Dendritic cell treated with granulocyte-macrophage colony-stimulating factor and Interleukin-4, amounts not matched to agents 40 ng/mL and 50 ng/mL, for 4 days (primary cell): ENCODE measurements around the gene TRAPPC12.

ENCODE experiments used
- H3K27ac Mint-ChIP-seq: one replicate; pipeline ENCODE4 v1.8.0; 2022; ENCODE audit warnings: mild to moderate bottlenecking, mixed read lengths
- H3K27me3 Mint-ChIP-seq: one replicate; pipeline ENCODE4 v1.8.0; 2022; ENCODE audit warnings: mild to moderate bottlenecking, mixed read lengths
- H3K36me3 Mint-ChIP-seq: one replicate; pipeline ENCODE4 v1.8.0; 2022; ENCODE audit warnings: low read depth, mixed read lengths
- H3K4me1 Mint-ChIP-seq: one replicate; pipeline ENCODE4 v1.8.0; 2022; ENCODE audit warnings: low read depth, mixed read lengths
- H3K4me3 Mint-ChIP-seq: one replicate; pipeline ENCODE4 v1.8.0; 2022; ENCODE audit warnings: mild to moderate bottlenecking, moderate library complexity, mixed read lengths
- H3K9me3 Mint-ChIP-seq: one replicate; pipeline ENCODE4 v1.8.0; 2022; ENCODE audit warnings: mixed read lengths
- intact Hi-C: fragments of 100-400 bp; cut with micrococcal nuclease; formaldehyde crosslinking; loops from one replicate; pipeline ENCODE4 v1.15.0; 2022

Gene TRAPPC12

DNA sequence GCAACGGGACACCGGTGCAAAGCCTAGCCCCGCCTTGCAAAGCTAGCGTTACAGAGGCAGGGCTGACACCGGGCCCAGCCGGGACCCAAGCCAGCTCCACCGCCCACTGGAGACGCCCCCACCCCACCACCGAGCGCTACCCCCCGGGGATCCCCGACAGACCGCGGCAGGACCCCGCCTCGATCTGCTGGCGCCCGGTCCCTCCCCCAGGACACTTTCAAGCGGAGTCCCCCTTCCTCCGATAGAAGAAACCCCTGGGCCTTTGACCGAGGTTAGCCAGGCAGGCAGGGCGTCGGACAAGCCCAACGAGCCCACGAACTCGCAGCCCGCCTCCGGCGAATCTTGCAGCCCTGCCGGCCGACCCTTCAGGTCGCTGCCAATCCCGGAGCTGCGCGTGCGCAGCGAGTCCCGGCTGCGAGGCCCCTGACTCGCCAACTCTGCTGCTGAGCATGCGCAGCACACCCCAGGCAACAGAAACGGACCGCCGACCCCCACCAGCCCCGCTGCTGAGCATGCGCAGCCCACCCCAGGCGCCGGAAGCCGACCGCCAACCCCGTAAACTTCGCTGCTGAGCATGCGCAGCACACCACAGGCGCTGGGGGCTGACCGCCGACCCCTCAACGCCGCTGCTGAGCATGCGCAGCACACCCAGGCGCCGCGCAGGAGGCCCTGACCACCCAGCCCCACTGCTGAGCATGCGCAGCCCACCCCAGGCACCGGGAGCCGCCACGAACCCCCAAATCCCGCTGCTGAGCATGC lies 139.2 kb downstream of the TRAPPC12 start:
- Mint-ChIP-seq H3K4me1 (peaks cover 37% of the 10 kb centered on the region), H3K27me3 (no peaks in the 10 kb centered on the region)
- intact Hi-C loops = loop anchor here (1.0 kb wide), 2 partner anchors 40 to 57 kb away; partner anchors contain the start of genes RNASEH1 and RPS7

DNA sequence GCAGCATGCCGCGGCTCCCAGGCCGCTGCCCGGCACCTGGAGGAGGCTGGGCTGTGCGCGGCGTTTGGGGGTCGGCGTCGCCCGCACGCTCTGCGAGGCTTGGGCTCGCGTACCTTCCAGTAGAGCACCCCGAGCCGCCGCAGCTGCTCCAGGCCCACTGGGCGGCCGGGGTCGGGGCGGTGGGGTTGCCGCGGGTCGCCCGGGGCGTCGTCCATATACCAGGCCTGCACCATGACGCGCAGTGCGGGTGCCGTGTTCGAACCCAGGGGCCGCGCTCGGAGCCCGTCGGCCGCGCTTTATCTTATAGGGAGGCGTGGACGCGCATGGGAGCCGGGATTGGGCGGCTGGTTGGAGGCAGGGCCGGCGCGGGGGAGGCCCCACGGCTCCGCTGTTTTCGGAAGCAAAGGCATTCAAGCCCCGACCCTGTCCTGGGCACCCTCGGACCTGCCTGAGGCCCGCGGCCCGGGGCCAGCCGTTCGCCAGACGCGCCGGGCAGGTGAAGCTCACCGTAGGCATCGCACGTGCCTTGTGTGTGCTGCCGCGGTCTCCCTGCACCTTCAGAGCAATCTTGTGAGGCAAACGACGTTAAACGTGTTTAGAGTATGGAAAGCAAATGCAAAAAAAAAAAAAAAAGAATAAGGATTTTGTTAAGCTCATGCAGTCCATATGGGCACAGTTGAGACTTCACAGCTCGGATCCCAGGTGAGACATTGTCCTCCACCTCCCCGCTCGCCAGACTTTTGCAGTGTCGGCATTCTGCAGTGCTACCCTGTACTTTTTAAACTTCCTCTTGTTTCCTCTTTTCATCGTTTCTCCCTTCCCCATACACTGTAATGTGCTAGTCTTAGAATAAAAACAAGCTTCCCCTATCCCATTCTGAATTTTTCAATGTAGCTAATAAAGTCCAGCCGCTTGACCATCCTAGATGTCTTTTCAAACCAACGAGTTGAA lies 140.0 kb downstream of the TRAPPC12 start, which contains the start of gene ADI1:
ADI1 (minus strand) TSS at position 277 of the 951 bp plus-strand sequence; CDS start at position 233, 44 bp downstream.
- Mint-ChIP-seq H3K4me1 (peaks cover 41% of the 10 kb centered on the region), H3K36me3 (peaks cover 45% of the 10 kb centered on the region), H3K4me3 (peak within 1 kb of the TSS; percentile 94), H3K27me3 (no peaks in the 10 kb centered on the region), H3K9me3 (peaks cover 12% of the 10 kb centered on the region), H3K27ac (peak within 1 kb of the TSS; percentile 95)
- intact Hi-C loops = loop anchor here (1.0 to 5.0 kb wide), 2 partner anchors 56 to 137 kb away; partner anchors contain the start of gene RPS7

More for the DNA sequence above, 139.2 kb downstream of the TRAPPC12 start:
- peak overlapping the region; percentile 94 for H3K4me3 Mint-ChIP-seq
- peaks cover 53% of the 10 kb centered on the region for H3K36me3 Mint-ChIP-seq
- peak overlapping the region; percentile 95 for H3K27ac Mint-ChIP-seq
- H3K9me3 Mint-ChIP-seq = peaks cover 12% of the 10 kb centered on the region

DNA sequence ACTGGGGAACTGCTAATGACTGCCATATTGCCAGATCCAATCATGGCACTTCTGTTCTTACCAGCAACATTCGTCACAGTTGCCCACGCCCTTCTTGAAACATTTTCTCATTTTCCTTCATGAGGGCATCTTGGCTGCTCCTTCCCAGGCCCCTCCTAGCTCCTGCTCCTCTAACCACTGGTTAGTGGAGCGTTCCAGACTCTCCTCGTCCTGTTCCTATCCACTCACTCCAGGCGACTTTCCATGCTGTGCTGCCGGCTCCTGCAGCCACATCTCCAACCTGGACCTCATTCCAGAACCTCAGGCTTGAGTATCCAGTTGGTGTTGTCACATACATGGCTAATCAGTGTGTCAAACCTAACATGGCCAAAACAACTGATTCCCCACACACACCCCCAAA lies 141.1 kb downstream of the TRAPPC12 start:
- intact Hi-C loops = loop anchor here (5.0 kb wide), 1 partner anchor 138 kb away; no protein-coding TSS in a partner anchor
- peaks cover 5% of the 10 kb centered on the region for H3K9me3 Mint-ChIP-seq
- H3K4me1 Mint-ChIP-seq = peaks cover 46% of the 10 kb centered on the region
- H3K4me3 Mint-ChIP-seq = peak overlapping the region; percentile 94
- H3K27me3 Mint-ChIP-seq = no peaks in the 10 kb centered on the region
- peaks cover 34% of the 10 kb centered on the region for H3K36me3 Mint-ChIP-seq
- peak overlapping the region; percentile 95 for H3K27ac Mint-ChIP-seq

DNA sequence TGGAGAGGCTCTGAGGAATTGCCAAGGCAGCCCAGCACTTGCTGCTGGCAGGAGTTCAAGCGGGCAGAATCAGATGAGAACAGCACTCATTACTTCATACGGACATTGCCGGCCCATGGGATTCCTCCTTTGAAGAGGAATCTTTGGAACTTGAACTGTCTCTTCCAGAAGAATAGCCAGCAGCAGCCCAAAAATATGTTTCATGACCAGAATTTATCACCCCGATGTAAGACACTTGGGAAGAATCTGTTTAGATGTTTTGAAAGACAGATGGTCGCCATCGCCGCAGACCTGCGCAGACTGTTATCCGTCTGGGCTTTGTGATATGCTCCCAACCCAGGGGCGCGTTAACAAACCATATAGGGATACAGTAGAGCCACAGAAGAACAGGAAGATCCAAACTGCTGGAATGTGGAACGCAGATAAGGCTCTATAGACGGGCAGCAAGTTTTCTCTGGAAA lies 143.5 kb downstream of the TRAPPC12 start:
- H3K9me3 Mint-ChIP-seq = no peaks in the 10 kb centered on the region
- intact Hi-C loops = loop anchor here (5.0 kb wide), 1 partner anchor 141 kb away; no protein-coding TSS in a partner anchor
- H3K36me3 Mint-ChIP-seq = peaks cover 17% of the 10 kb centered on the region
- H3K27ac Mint-ChIP-seq = no peak overlapping the region
- no peaks in the 10 kb centered on the region for H3K27me3 Mint-ChIP-seq
- peaks cover 41% of the 10 kb centered on the region for H3K4me1 Mint-ChIP-seq
- H3K4me3 Mint-ChIP-seq = no peak overlapping the region

DNA sequence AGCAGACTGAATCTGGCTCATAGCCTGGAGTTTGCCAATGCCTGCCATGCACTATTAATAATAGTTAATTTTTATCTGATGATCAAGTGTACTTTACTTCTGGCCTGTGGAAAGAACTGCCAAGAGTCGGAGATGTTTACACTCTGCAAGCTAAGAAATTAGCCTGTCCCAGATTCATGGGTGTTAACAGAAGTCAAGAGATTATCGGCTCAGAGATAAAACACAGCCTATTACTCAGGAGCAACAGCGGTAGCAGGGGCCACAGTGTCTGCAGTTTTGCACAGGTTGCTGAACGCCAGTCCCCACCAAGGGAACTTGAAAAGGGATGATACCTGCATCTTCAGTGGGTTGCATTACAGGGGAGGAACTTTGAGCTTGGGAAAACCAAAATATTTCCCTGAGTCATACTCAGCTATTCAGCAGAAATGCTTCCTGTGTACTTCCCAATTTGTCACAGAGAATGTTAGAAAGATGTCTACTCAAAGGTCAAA lies 144.1 kb downstream of the TRAPPC12 start:
- Mint-ChIP-seq H3K4me1 (peaks cover 41% of the 10 kb centered on the region), H3K36me3 (peaks cover 16% of the 10 kb centered on the region), H3K27ac (peak overlapping the region; percentile 58), H3K4me3 (no peak overlapping the region), H3K27me3 (no peaks in the 10 kb centered on the region), H3K9me3 (no peaks in the 10 kb centered on the region)
- intact Hi-C loops = loop anchor here (5.0 kb wide), 1 partner anchor 141 kb away; no protein-coding TSS in a partner anchor

DNA sequence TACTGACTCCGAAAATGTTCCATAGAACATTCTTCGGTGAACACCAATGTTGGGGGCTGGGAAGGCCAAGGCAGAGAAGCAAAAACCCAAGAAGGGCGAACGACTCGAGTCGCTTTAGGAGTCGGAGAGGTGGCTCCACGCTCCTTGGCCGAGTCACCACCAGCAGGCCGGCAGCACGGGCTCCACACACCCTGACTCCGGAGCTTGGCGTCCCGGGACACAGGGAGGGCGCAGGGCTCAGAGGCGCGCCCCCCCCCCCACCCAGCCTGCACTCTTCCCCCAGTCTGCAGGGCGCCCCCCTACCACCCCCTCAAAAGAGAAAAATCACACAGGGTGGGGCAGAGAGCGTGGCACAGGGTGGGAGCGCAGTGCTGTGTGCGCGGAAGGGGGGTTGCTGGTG lies 147.4 kb downstream of the TRAPPC12 start:
- intact Hi-C loops = no loop called here
- no peaks in the 10 kb centered on the region for H3K36me3 Mint-ChIP-seq
- H3K4me1 Mint-ChIP-seq = peaks cover 19% of the 10 kb centered on the region
- no peaks in the 10 kb centered on the region for H3K9me3 Mint-ChIP-seq
- no peaks in the 10 kb centered on the region for H3K27me3 Mint-ChIP-seq
- no peak overlapping the region for H3K27ac Mint-ChIP-seq
- H3K4me3 Mint-ChIP-seq = no peak overlapping the region

DNA sequence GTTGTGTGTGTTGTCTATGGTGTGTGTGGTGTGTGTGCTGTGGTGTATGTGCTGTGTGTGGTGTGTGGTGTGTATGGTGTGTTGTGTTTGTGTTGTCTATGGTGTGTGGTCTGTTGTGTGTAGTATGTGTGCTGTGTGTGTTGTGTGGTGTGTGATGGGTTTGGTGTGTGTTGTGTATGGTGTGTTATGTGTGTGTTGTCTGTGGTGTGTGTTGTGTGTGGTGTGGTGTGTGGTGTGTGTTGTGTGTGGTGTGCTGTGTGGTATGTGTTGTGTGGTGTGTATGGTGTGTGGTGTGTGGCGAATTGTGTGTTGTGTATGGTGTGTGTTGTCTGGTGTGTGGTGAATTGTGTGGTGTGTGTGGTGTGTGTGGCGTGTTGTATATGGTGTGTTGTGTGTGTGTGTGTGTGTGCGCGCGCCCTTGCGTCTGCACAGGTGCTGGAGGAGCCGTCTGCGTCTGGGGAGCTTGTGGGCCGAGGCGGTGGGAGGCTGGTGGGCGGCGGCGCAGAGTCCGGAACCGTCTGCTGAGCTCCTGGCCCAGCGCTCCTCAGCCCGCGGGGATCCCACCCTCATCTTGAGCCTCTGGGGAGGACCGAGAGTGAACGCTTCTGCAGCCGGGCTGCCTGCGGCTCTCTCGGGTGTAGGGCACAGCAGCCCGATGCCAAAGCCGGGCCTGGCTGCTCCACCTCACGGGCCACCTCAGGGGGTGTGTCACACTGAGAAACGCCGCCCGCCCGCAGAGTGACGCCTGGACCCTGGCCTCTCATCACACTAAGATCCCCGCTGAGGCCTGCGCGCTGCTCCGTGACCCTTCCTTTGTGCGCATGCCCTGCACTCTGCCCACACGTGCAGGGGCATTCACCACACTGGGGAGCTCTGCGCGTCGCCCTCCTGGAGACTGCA lies 148.6 kb downstream of the TRAPPC12 start:
- peaks cover 2% of the 10 kb centered on the region for H3K36me3 Mint-ChIP-seq
- H3K9me3 Mint-ChIP-seq = no peaks in the 10 kb centered on the region
- H3K27ac Mint-ChIP-seq = no peak overlapping the region

More for the DNA sequence above, 148.6 kb downstream of the TRAPPC12 start:
- H3K27me3 Mint-ChIP-seq = no peaks in the 10 kb centered on the region
- no peak overlapping the region for H3K4me3 Mint-ChIP-seq
- peaks cover 14% of the 10 kb centered on the region for H3K4me1 Mint-ChIP-seq
- intact Hi-C loops = no loop called here
